Effector memory CD8-positive, alpha-beta T cell (primary cell): ENCODE data around the gene SH3BP4.

Experiments
- ATAC-seq: fragments of 150-1000 bp; cut with Tn5 transposase; replicated peaks from 2 replicates; pipeline ENCODE4 v1.10.0; 2021; ENCODE audit warnings: mild to moderate bottlenecking, moderate library complexity
- DNase-seq, 3 experiments: peaks; one replicate each; pipeline ENCODE4 v3.0.0; 2021
- H3K27ac Mint-ChIP-seq, 2 donors: one replicate each; pipeline ENCODE4 v1.8.0; 2022; ENCODE audit warnings: mild to moderate bottlenecking in 2 of 2, mixed read lengths in 2 of 2, moderate library complexity in 2 of 2
- H3K27me3 Mint-ChIP-seq, 2 donors: one replicate each; pipeline ENCODE4 v1.8.0; 2022; ENCODE audit warnings: mixed read lengths in 2 of 2
- H3K36me3 Mint-ChIP-seq: one replicate; pipeline ENCODE4 v1.8.0; 2022; ENCODE audit warnings: mild to moderate bottlenecking, moderate library complexity, mixed read lengths; ENCODE audit not compliant: insufficient read depth
- H3K4me1 Mint-ChIP-seq, 2 donors: one replicate each; pipeline ENCODE4 v1.8.0; 2022; ENCODE audit warnings: low read depth in 2 of 2, mixed read lengths in 2 of 2
- H3K4me3 Mint-ChIP-seq, 2 donors: one replicate each; pipeline ENCODE4 v1.8.0; 2022; ENCODE audit warnings: mild to moderate bottlenecking in 2 of 2, mixed read lengths in 2 of 2, moderate library complexity in 2 of 2
- H3K9me3 Mint-ChIP-seq, 2 donors: one replicate each; pipeline ENCODE4 v1.8.0; 2022; ENCODE audit warnings: mixed read lengths in 2 of 2

The SH3BP4 gene

GRCh38 chr2:234976479-234977227 is 24.8 kb downstream of the SH3BP4 start:
- no peaks in the 10 kb centered on the region for H3K4me1 Mint-ChIP-seq
- no peaks in the 10 kb centered on the region for H3K36me3 Mint-ChIP-seq
- DNase-seq: no peak
- no peaks in the 10 kb centered on the region for H3K9me3 Mint-ChIP-seq
- peaks cover 47 to 69% of the 10 kb centered on the region in 2 donors for H3K27me3 Mint-ChIP-seq
- no peak overlapping the region for H3K27ac Mint-ChIP-seq
- H3K4me3 Mint-ChIP-seq: no peak overlapping the region
- ATAC-seq: no peak

DNA sequence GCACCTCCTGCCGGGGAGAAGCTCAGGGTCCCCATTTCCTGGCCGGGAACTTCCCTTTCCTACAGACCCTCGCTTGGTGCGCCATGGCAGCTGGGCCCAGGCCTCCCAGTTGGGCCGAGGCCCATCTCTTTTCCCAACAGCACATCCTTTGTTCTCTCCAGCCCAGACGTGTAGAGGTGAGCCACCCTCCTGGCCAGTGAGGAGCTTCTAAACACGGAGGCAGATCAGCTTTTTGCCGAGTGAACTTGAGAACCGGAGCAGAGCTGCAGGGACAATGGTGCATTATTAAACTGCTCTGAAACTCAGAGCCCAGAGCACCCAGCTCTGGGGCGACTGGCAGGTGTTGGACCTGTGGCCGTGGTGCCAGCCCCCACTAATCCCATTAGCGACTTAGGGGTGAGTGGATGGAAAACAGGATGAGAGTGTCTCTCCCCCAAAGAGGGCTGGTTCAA is 25.4 kb downstream of the SH3BP4 start:
- Mint-ChIP-seq H3K4me3 (no peak overlapping the region), H3K27ac (no peak overlapping the region), H3K27me3 (peaks cover 50 to 75% of the 10 kb centered on the region in 2 donors), H3K9me3 (no peaks in the 10 kb centered on the region), H3K36me3 (no peaks in the 10 kb centered on the region), H3K4me1 (no peaks in the 10 kb centered on the region)
- ATAC-seq (no peak), DNase-seq (no peak)

DNA sequence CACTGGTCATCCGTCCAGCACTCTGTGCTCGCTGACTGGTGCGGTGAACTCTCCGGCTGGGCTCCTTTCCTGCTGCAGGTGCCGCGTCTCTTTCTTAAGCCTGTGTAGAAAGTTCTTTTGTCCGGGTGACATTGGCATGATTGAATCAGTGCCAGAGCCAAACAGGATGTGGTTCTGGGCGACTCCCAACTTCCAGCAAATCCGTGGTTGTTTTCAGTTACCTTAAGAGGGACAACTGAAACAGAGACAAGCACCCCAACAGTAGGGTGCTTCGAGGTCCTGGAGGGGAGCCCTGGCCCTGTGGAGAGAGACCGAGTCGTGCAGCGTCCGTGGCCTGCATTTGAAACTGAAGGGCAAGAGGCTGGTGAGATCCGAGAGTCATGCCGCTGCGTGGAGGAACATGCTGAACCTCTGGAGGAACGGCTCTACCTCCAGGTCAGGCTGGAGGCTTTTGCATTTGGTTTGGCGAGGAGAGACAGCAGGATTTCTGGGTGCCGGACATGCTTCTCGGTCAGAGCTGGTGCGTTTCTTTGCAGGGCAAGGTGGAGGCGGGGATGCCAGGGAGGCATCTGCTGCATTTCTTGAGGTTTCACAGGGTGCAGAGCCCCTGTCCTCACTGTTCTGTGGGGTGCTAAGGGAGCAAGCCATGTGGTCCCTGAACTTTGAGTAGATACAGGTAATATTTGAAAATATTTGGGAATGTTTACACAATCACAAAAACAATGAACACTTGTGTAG is 26.8 kb downstream of the SH3BP4 start:
- DNase-seq: no peak

GRCh38 chr2:234979204-234980167 is 27.7 kb downstream of the SH3BP4 start:
- Mint-ChIP-seq H3K27me3 (peaks cover 54 to 71% of the 10 kb centered on the region in 2 donors), H3K36me3 (no peaks in the 10 kb centered on the region), H3K9me3 (no peaks in the 10 kb centered on the region), H3K27ac (no peak overlapping the region), H3K4me1 (no peaks in the 10 kb centered on the region), H3K4me3 (no peak overlapping the region)
- ATAC-seq (no peak), DNase-seq (no peak)

More for the DNA sequence above, 26.8 kb downstream of the SH3BP4 start:
- no peak for ATAC-seq
- Mint-ChIP-seq H3K27me3 (peaks cover 53 to 74% of the 10 kb centered on the region in 2 donors), H3K4me3 (no peak overlapping the region), H3K9me3 (no peaks in the 10 kb centered on the region), H3K4me1 (no peaks in the 10 kb centered on the region), H3K27ac (no peak overlapping the region), H3K36me3 (no peaks in the 10 kb centered on the region)

- Mint-ChIP-seq H3K4me1 (no peaks in the 10 kb centered on the region), H3K9me3 (no peaks in the 10 kb centered on the region), H3K36me3 (no peaks in the 10 kb centered on the region), H3K4me3 (no peak overlapping the region), H3K27me3 (peaks cover 47 to 63% of the 10 kb centered on the region in 2 donors), H3K27ac (no peak overlapping the region)
- no peak for ATAC-seq
- no peak for DNase-seq
Observed at GRCh38 chr2:234980451-234981187, 28.8 kb downstream of the SH3BP4 start.

DNA sequence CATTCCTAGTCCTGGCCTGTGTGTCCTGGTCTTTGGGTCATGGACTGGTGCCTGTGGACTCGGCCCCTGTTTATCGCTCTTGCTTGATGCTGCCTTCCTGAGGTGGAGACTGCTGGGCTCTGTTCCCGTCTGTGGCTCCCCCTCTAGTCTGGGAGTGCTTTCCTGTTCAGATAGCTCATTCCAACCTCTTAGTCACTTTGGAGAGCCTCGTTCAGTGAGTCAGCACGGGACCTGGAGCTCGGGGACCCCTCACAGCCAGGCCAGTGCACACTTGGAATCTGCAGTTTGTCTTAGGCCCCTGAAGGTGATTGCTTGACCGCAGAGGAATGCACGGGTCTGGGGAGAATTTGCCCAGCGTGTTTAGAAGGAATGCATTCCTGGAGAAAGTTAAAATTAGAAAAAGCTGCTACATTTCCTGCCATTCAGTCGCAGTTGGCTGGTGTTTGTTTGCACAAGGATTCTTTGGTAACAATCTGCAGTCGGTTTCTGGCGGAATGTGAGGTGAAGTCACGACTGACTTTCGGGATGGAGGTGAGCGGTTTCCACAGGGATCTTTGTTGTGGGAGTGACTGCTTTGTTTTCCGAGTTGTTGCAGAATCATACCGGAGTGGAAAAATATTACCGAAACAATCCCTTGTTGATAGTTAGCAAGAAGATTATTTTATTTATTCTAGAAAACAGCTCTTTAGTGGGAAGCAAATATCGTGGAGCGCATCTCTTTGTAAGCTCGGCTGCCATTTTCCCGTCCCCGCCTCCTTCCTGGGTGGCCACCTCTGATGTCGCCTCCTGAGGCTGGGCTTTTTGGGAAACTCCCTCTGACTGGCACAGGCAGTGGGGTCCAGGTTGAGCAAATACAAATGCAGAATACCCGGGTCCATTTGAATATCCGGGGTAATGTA is 29.6 kb downstream of the SH3BP4 start:
- H3K27me3 Mint-ChIP-seq: peaks cover 47 to 65% of the 10 kb centered on the region in 2 donors
- no peaks in the 10 kb centered on the region for H3K4me1 Mint-ChIP-seq
- no peaks in the 10 kb centered on the region for H3K9me3 Mint-ChIP-seq
- no peak for ATAC-seq
- H3K27ac Mint-ChIP-seq: no peak overlapping the region
- DNase-seq: no peak
- no peaks in the 10 kb centered on the region for H3K36me3 Mint-ChIP-seq
- H3K4me3 Mint-ChIP-seq: no peak overlapping the region

GRCh38 chr2:234982096-234982834 is 30.4 kb downstream of the SH3BP4 start:
- H3K27me3 Mint-ChIP-seq: peaks cover 50 to 59% of the 10 kb centered on the region in 2 donors
- no peak overlapping the region for H3K4me3 Mint-ChIP-seq
- H3K9me3 Mint-ChIP-seq: no peaks in the 10 kb centered on the region
- DNase-seq (no peak), ATAC-seq (no peak)
- H3K4me1 Mint-ChIP-seq: no peaks in the 10 kb centered on the region
- H3K27ac Mint-ChIP-seq: no peak overlapping the region
- H3K36me3 Mint-ChIP-seq: no peaks in the 10 kb centered on the region

DNA sequence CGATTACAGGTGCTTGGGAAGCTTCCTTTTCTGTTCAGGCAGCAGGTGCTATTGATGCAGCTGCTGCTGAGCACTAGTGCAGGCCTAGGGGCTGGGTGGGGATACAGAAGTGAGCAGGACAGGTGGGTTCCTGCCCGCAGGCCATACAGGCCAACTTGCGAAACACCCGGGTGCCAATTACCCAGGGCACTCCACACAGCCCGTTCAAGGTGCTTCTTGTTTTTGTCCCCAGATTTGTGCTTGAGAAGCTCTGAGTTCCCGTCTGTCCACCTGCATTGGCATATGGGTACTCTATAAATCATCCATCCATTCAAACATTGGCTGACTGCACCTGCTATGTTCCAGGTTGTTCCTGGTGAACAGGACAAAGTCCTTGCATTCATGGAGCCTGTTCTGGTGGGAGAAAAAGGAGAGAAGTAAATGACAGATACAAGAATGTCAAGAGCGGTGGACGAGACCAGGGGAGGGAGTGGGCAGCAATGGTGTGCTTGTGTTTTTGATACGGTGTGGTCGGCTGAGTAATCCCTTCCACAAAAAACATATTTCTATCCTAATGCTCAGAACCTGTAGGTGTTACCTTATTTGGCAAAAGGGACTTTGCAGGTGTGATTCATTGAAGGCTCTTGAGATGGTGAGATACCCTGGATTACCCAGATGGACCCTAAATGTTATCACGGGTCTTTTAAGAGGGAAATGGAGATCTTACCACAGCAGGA is 31.4 kb downstream of the SH3BP4 start:
- no peaks in the 10 kb centered on the region for H3K9me3 Mint-ChIP-seq
- DNase-seq (no peak), ATAC-seq (no peak)
- H3K27me3 Mint-ChIP-seq: peaks cover 55 to 57% of the 10 kb centered on the region in 2 donors
- H3K36me3 Mint-ChIP-seq: no peaks in the 10 kb centered on the region
- H3K4me3 Mint-ChIP-seq: no peak overlapping the region
- no peaks in the 10 kb centered on the region for H3K4me1 Mint-ChIP-seq
- no peak overlapping the region for H3K27ac Mint-ChIP-seq

GRCh38 chr2:234985608-234986245 is 33.9 kb downstream of the SH3BP4 start:
- no peak overlapping the region for H3K4me3 Mint-ChIP-seq
- ATAC-seq: no peak
- peaks cover 50 to 61% of the 10 kb centered on the region in 2 donors for H3K27me3 Mint-ChIP-seq
- no peaks in the 10 kb centered on the region for H3K36me3 Mint-ChIP-seq
- DNase-seq: no peak
- no peak overlapping the region for H3K27ac Mint-ChIP-seq
- no peaks in the 10 kb centered on the region for H3K4me1 Mint-ChIP-seq
- H3K9me3 Mint-ChIP-seq: no peaks in the 10 kb centered on the region

- DNase-seq (no peak), ATAC-seq (no peak)
- H3K9me3 Mint-ChIP-seq: no peaks in the 10 kb centered on the region
- H3K36me3 Mint-ChIP-seq: no peaks in the 10 kb centered on the region
- H3K27me3 Mint-ChIP-seq: peaks cover 47 to 56% of the 10 kb centered on the region in 2 donors
- H3K27ac Mint-ChIP-seq: no peak overlapping the region
- no peaks in the 10 kb centered on the region for H3K4me1 Mint-ChIP-seq
- no peak overlapping the region for H3K4me3 Mint-ChIP-seq
Observed at GRCh38 chr2:234986390-234986789, 34.6 kb downstream of the SH3BP4 start.
